Sigmoid colon (tissue), 4 donors: Measurements from ENCODE around the gene SHB.

Experiments used
- CTCF ChIP-seq, 4 experiments: fragments of 450-650 bp in 3 of 4; fragments of 200-600 bp in 1 of 4; IDR thresholded peaks; one replicate each; pipeline ENCODE4 v1.5.1; 2016 to 2019; ENCODE audit warnings: antibody characterized with exemption in 4 of 4, mild to moderate bottlenecking in 3 of 4, moderate library complexity in 2 of 4
- EP300 ChIP-seq, 4 donors: sonication (generic); formaldehyde crosslinking; IDR thresholded peaks; one replicate each; pipeline ENCODE4 v1.6.1; 2017; ENCODE audit warnings: antibody characterized with exemption in 4 of 4
- POLR2A ChIP-seq, 2 donors: fragments of 450-650 bp; IDR thresholded peaks; one replicate each; pipeline ENCODE4 v1.6.1; 2016; ENCODE audit warnings: antibody characterized with exemption in 2 of 2, mild to moderate bottlenecking in 2 of 2, moderate library complexity in 2 of 2

GRCh38 chr9:37870081-37870798 is 198.8 kb downstream of the SHB start:
- TF ChIP-seq CTCF (IDR thresholded peaks at IDR 0.05) = no peak
- TF ChIP-seq EP300 (IDR thresholded peaks at IDR 0.05) = no peak
- TF ChIP-seq POLR2A (IDR thresholded peaks at IDR 0.05) = no peak
